MCF 10A (cell line): ENCODE data around the gene NOTO. TPM values are rescaled to one million over a fixed set of nuclear protein-coding genes. Genes with fewer than 3 reads are reported as not detected.
A peak's percentile ranks its signal among the peaks of the same experiment; 100 is the strongest.
"Not testable (repeated sequence)": the region's sequence is repeated elsewhere in the genome, so short reads cannot be mapped to it uniquely, and the experiment has no call there.

Source experiments
- BruUV-seq: library from RNA; stranded (reverse); fragments of 400-500 nt; replicated peaks from 2 replicates; lab custom pipeline; 2021; lab: Mats Ljungman, UMichigan
- CTCF ChIA-PET: fragments of 300-600 bp; sonication (Branson Sonifier 250); formaldehyde crosslinking; extraction: SDS; loops from one replicate; lab custom pipeline; 2021; ENCODE audit warnings: antibody characterized with exemption, inconsistent platforms; lab: Yijun Ruan, JAX
- POLR2A ChIA-PET: fragments of 300-600, 350-650 bp; sonication (Branson Sonifier 250); formaldehyde crosslinking; extraction: SDS; loops from one replicate; lab custom pipeline; 2020; ENCODE audit warnings: antibody characterized with exemption, inconsistent platforms; lab: Yijun Ruan, JAX
- DNase-seq: peaks from one replicate; pipeline ENCODE4 v3.0.0-alpha.2; 2018; ENCODE audit not compliant: unreplicated experiment
- H3K27ac Mint-ChIP-seq: one replicate; pipeline ENCODE4 v1.8.0; 2022; ENCODE audit warnings: mild to moderate bottlenecking, low read depth, mixed read lengths; ENCODE audit not compliant: unreplicated experiment
- H3K27me3 Mint-ChIP-seq: one replicate; pipeline ENCODE4 v1.8.0; 2022; ENCODE audit warnings: mixed read lengths; ENCODE audit not compliant: insufficient read depth, unreplicated experiment
- H3K36me3 Mint-ChIP-seq: one replicate; pipeline ENCODE4 v1.8.0; 2022; ENCODE audit warnings: mild to moderate bottlenecking, moderate library complexity, mixed read lengths; ENCODE audit not compliant: insufficient read depth, unreplicated experiment
- H3K4me1 Mint-ChIP-seq: one replicate; pipeline ENCODE4 v1.8.0; 2022; ENCODE audit warnings: mixed read lengths; ENCODE audit not compliant: insufficient read depth, unreplicated experiment
- H3K4me3 Mint-ChIP-seq: one replicate; pipeline ENCODE4 v1.8.0; 2022; ENCODE audit warnings: mild to moderate bottlenecking, moderate library complexity, mixed read lengths; ENCODE audit not compliant: unreplicated experiment
- H3K9me3 Mint-ChIP-seq: one replicate; pipeline ENCODE4 v1.8.0; 2022; ENCODE audit warnings: mixed read lengths; ENCODE audit not compliant: unreplicated experiment
- CTCF ChIP-seq: fragments of 200-600 bp; IDR thresholded peaks from one replicate; pipeline ENCODE4 v1.8.0; 2022; ENCODE audit warnings: antibody characterized with exemption, mild to moderate bottlenecking; ENCODE audit not compliant: unreplicated experiment
- intact Hi-C: fragments of 100-400 bp; cut with micrococcal nuclease; formaldehyde crosslinking; loops from 2 replicates; pipeline ENCODE4 v1.14.1; 2022
- total RNA-seq: library from RNA; stranded (reverse); gene quantifications from 2 replicates; pipeline ENCODE4 v1.2.3, GENCODE V29; 2022

NOTO gene
- total RNA-seq, 1 experiment from 2014 or later: not detected

DNA sequence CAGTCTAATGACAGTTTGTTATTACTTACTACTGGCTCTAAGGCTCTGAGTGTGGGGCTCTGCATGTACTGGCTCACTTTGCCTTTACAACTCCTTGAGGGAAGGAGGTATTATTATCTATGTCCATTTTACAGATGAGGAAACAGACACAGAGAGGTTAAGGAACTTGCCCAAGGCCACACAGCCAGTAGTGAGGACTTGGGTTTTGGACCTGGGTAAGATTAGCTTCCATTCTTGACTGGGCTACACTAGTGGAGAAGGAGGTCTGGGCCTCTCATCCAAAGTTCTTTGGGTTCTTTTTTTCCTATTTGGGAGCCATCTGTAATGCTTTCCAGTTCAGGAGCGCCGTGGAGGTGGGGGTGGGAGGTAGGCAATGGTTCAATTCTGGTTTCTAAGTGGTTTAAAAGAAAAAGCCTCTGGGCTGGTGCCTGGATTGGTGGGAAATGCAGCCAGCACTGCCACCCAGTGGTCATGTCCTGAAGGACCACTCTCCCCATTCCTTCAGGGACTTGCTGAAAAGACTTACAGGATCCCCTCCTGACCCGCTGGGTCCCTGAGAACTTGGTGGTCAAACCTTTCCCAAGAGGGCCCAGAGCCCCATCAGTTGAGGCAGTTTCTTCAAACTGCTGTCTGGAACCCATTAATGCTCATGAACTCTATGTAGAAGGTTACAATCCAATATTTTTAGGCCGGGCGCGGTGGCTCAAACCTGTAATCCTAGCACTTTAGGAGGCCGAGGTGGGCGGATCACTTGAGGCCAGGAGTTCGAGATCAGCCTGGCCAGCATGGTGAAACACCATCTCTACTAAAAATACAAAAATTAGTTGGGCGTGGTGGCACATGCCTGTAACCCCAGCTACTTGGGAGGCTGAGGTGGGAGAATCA, 38.6 kb upstream of the NOTO start:
- Mint-ChIP-seq H3K27me3 (peaks cover under 1% of the 10 kb centered on the region), H3K4me3 (no peak overlapping the region), H3K9me3 (no peaks in the 10 kb centered on the region), H3K36me3 (no peaks in the 10 kb centered on the region), H3K27ac (no peak overlapping the region), H3K4me1 (no peaks in the 10 kb centered on the region)
- intact Hi-C loops: loop anchor here (1.0 to 5.0 kb wide), 4 partner anchors 78 to 271 kb away; partner anchors contain the start of gene SFXN5
- ChIA-PET POLR2A (interaction anchor here (0.6 to 0.7 kb wide), 2 partner anchors 56 to 271 kb away, joined by 4 to 5 read pairs; no protein-coding TSS in a partner anchor), CTCF (interaction anchor here (0.6 to 2.9 kb wide), 38 partner anchors 10 to 1430 kb away, joined by 3 to 52 read pairs (median 4); partner anchors contain the start of gene SPR)
- BruUV-seq: no TSS peak
- peak; percentile 72 for DNase-seq
- peak; percentile 91 for TF ChIP-seq CTCF

GRCh38 chr2:73165978-73166377, 36.4 kb upstream of the NOTO start:
- H3K4me1 Mint-ChIP-seq, H3K4me3 Mint-ChIP-seq, intact Hi-C loops, H3K27ac Mint-ChIP-seq, H3K36me3 Mint-ChIP-seq, CTCF ChIA-PET, BruUV-seq, POLR2A ChIA-PET, DNase-seq, H3K9me3 Mint-ChIP-seq, H3K27me3 Mint-ChIP-seq: not testable (repeated sequence)

- H3K4me3 Mint-ChIP-seq, CTCF ChIA-PET: not testable (repeated sequence)
Measured at GRCh38 chr2:73166813-73167212, 35.6 kb upstream of the NOTO start.

DNA sequence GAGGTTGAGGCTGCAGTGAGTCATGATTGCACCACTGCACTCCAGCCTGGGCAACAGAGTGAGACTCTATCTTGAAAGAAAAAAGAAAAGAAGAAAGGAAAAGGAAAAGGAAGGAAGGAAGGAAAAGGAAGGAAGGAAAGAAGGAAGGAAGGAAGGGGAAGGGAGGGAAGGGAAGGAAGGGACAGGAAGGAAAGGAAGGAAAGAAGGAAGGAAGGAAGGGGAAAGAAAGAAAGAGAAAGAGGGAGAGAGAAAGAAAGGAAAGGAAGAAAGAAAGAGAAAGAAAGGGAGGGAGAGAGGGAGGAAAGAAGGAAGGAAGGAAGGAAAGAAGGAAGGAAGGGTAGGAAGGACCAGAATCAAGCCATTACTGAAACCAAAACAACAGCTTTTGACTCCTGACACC, 34.0 kb upstream of the NOTO start:
- CTCF ChIA-PET: interaction anchor here (0.6 to 0.8 kb wide), 3 partner anchors 52 to 396 kb away, joined by 3 to 4 read pairs (median 3); no protein-coding TSS in a partner anchor
- H3K9me3 Mint-ChIP-seq, H3K4me3 Mint-ChIP-seq, H3K27me3 Mint-ChIP-seq, DNase-seq, BruUV-seq, H3K27ac Mint-ChIP-seq, POLR2A ChIA-PET, H3K36me3 Mint-ChIP-seq, H3K4me1 Mint-ChIP-seq, intact Hi-C loops: not testable (repeated sequence)

More at GRCh38 chr2:73166813-73167212, 35.6 kb upstream of the NOTO start:
- H3K27ac Mint-ChIP-seq, H3K9me3 Mint-ChIP-seq, H3K4me1 Mint-ChIP-seq, DNase-seq, intact Hi-C loops, BruUV-seq, H3K27me3 Mint-ChIP-seq, H3K36me3 Mint-ChIP-seq, POLR2A ChIA-PET: not testable (repeated sequence)

GRCh38 chr2:73170341-73170740, 32.0 kb upstream of the NOTO start:
- BruUV-seq, H3K4me1 Mint-ChIP-seq, H3K9me3 Mint-ChIP-seq, H3K4me3 Mint-ChIP-seq, H3K27ac Mint-ChIP-seq, POLR2A ChIA-PET, H3K36me3 Mint-ChIP-seq, CTCF ChIA-PET, DNase-seq: not testable (repeated sequence)
- intact Hi-C loops: loop anchor here (10.0 kb wide), 1 partner anchor 396 kb away; no protein-coding TSS in a partner anchor
- H3K27me3 Mint-ChIP-seq: peaks cover 11% of the 10 kb centered on the region
